Right cardiac atrium (tissue), 5 donors: Measurements from ENCODE around the gene PARM1. TPM values are rescaled to one million over a fixed set of nuclear protein-coding genes. Genes with fewer than 3 reads are reported as not detected.

ENCODE experiments used
- ATAC-seq, 2 donors: fragments of 200-7000 bp; cut with Tn5 transposase; one replicate each; pipeline versions ENCODE4 v1.8.0 to v1.9.1; 2020; ENCODE audit warnings: moderate library complexity in 2 of 2, mild to moderate bottlenecking in 1 of 2
- DNase-seq, 3 donors: peaks; one replicate each; pipeline ENCODE4 v3.0.0-alpha.2; 2020
- H3K27ac ChIP-seq: one replicate; pipeline ENCODE4 v1.5.1; 2013; ENCODE audit warnings: mild to moderate bottlenecking, low read length, control low read depth, moderate library complexity
- H3K27me3 ChIP-seq: one replicate; pipeline ENCODE4 v1.6.1; 2013; ENCODE audit not compliant: control insufficient read depth, insufficient read depth
- H3K4me1 ChIP-seq: one replicate; pipeline ENCODE4 v1.6.1; 2013; ENCODE audit warnings: low read length; ENCODE audit not compliant: control insufficient read depth, insufficient read depth
- H3K4me3 ChIP-seq: one replicate; pipeline ENCODE4 v1.5.1; 2013; ENCODE audit warnings: low read length, control low read depth
- H3K9me3 ChIP-seq: one replicate; pipeline ENCODE4 v1.6.1; 2013; ENCODE audit warnings: low read length; ENCODE audit not compliant: control insufficient read depth
- WGBS: extraction: QIAGEN DNeasy Blood & Tissue Kit; methylation state at CpG from one replicate; pipeline ENCODE4 v1.1.7; 2013; 5-methylcytosine and 5-hydroxymethylcytosine counted together
- intact Hi-C, 4 donors: fragments of 100-400 bp; cut with DNase I; formaldehyde crosslinking; loops; one replicate each; pipeline versions ENCODE4 v1.11.0 to v1.14.0; 2022 to 2023
- polyA plus RNA-seq: library from polyadenylated mRNA; stranded (reverse); fragments of 200-250 nt; gene quantifications from one replicate; pipeline ENCODE4 v1.2.3, GENCODE V29; 2013
- total RNA-seq, 4 donors: library from RNA; stranded (reverse); fragmentation: NEBNext Ultra II Directional; extraction: Animal tissue kit (Norgen Biotek cat#: 25700); gene quantifications; one replicate each; pipeline ENCODE4 v1.2.1, GENCODE V29; 2021
- donor health status: healthy with polysubstance abuse.
- donor health status: DM: no; HTN: yes; CAD: no.
- donor health status: DM: no; HTN: no; CAD: no.
- donor health status: DM: no; HTN: yes; CAD: no; lungs with severe emphysema.
- donor health status: DM: yes; HTN: yes; CAD: no.

PARM1 gene
- total and polyA plus RNA-seq, 5 donors: 65.0 to 158 (median 112) TPM

GRCh38 chr4:75087416-75087815 lies 154.5 kb downstream of the PARM1 start:
- H3K27me3 ChIP-seq: no peaks in the 10 kb centered on the region
- intact Hi-C loops: no loop called here
- no peaks in the 10 kb centered on the region for H3K9me3 ChIP-seq
- no peak overlapping the region for H3K27ac ChIP-seq
- ATAC-seq: no peak
- H3K4me3 ChIP-seq: no peak overlapping the region
- DNase-seq: no peak
- H3K4me1 ChIP-seq: no peaks in the 10 kb centered on the region
- WGBS: 98% methylated on average over 1 of the region's 1 CpG

GRCh38 chr4:75087865-75088264 lies 154.9 kb downstream of the PARM1 start:
- H3K27ac ChIP-seq: no peak overlapping the region
- no peak for DNase-seq
- no peaks in the 10 kb centered on the region for H3K4me1 ChIP-seq
- no peak for ATAC-seq
- intact Hi-C loops: no loop called here
- WGBS: 70% methylated on average over 2 of the region's 2 CpGs
- no peak overlapping the region for H3K4me3 ChIP-seq
- H3K9me3 ChIP-seq: no peaks in the 10 kb centered on the region
- no peaks in the 10 kb centered on the region for H3K27me3 ChIP-seq

GRCh38 chr4:75089206-75089605 lies 156.3 kb downstream of the PARM1 start:
- Histone ChIP-seq H3K9me3 (no peaks in the 10 kb centered on the region), H3K4me3 (no peak overlapping the region), H3K4me1 (no peaks in the 10 kb centered on the region), H3K27ac (no peak overlapping the region), H3K27me3 (no peaks in the 10 kb centered on the region)
- ATAC-seq (no peak), DNase-seq (no peak)
- intact Hi-C loops: no loop called here
- WGBS: 90% methylated on average over 4 of the region's 4 CpGs

- DNase-seq (no peak), ATAC-seq (no peak)
- H3K4me3 ChIP-seq: no peak overlapping the region
- 75% methylated on average over 3 of the region's 3 CpGs for whole genome bisulfite sequencing
- no peak overlapping the region for H3K27ac ChIP-seq
- no peaks in the 10 kb centered on the region for H3K27me3 ChIP-seq
- no peaks in the 10 kb centered on the region for H3K9me3 ChIP-seq
- intact Hi-C loops: no loop called here
- H3K4me1 ChIP-seq: no peaks in the 10 kb centered on the region
Observed at GRCh38 chr4:75099321-75099720, 166.4 kb downstream of the PARM1 start.

Other genes with a start within 250 kb of the PARM1 start
- gene BTC, start 138.6 kb upstream of the PARM1 start, total RNA-seq: under 1 TPM; 0.25 to 0.59 (median 0.38) TPM
- gene BTC, start 138.6 kb upstream of the PARM1 start, polyA plus RNA-seq: 0.36 TPM